Fibroblast of gingiva (primary cell): Measurements from ENCODE around the gene USP7.
"Not testable (repeated sequence)": the region's sequence is repeated elsewhere in the genome, so short reads cannot be mapped to it uniquely, and the experiment has no call there.

Source experiments
- DNase-seq: peaks from one replicate; pipeline ENCODE4 v3.0.0-alpha.2; 2011; ENCODE audit warnings: low read depth

Gene USP7

DNA sequence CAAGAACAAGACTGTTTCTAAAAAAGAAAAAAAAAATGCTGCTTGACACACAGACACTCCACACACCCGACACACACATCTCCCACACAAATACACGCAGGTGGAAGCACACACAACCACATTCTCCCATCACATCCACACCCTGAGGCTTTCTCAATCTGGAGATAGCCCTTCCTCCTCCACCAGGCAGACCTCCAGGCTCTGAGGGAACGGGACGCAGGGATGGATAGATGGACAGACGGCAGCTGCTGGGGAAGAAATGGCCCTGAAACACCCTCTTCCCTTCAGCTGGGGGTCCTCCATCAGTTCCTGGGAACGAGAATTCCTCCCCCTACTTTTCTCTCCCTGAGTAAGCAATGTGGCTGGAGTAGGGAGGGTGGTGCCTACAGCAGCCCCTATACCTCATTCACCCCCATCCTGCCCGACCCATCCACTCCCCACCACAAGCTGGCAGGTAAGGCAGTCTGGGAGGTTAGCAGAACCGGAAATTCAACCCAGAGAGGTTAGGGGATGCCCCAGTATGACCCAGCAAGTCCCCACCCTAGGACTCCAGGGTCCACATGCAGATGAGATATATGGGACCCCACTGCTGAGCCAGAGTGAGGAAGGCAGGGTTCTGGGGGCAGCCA lies 85.7 kb downstream of the USP7 start:
- no peak for DNase-seq

DNA sequence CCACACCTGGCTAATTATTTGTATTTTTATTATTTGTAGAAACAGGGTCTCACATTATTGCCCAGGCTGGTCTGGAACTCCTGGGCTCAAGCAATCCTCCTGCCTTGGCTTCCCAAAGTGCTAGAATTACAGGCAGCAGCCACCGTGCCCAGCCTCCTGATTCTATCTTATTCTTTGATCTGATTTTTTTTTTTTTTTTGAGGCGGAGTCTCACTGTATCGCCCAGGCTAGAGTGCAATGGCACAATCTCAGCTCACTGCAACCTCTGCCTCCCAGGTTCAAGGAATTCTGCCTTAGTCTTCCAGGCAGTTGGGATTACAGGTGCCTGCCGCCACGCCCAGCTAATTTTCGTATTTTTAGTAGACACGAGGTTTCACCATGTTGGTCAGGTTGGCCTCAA lies 88.4 kb downstream of the USP7 start:
- not testable (repeated sequence) for DNase-seq

DNA sequence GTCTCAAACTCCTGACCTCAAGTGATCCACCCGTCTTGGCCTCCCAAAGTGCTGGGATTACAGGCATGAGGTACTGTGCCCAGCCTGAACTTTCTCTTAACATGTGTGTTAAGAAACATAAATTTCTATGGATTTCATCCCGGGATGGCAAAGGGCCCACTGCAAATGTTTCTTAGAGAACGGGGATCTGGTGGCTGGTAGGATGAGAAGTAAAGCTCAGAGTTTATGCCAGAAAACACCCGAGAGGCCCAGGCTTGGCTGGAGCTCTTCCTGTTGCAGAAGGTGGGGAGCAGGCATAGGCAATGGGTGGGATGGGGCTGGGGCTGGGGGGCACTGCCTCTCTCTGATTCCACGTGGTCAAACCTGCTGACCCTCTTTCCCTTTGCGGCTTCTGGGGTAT lies 89.3 kb downstream of the USP7 start:
- DNase-seq = peak; percentile 82

DNA sequence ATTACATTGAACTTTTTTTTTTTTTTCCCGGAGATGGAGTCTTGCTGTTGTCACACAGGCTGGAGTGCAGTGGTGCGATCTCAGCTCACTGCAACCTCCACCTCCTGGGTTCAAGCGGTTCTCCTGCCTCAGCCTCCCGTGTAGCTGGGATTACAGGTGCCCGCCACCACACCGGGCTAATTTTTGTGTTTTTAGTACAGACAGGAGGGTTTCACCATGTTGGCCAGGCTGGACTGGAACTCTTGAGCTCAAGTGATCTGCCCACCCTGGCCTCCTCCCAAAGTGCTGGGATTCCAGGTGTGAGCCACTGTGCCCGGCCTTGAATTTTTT lies 89.9 kb downstream of the USP7 start:
- DNase-seq = not testable (repeated sequence)

DNA sequence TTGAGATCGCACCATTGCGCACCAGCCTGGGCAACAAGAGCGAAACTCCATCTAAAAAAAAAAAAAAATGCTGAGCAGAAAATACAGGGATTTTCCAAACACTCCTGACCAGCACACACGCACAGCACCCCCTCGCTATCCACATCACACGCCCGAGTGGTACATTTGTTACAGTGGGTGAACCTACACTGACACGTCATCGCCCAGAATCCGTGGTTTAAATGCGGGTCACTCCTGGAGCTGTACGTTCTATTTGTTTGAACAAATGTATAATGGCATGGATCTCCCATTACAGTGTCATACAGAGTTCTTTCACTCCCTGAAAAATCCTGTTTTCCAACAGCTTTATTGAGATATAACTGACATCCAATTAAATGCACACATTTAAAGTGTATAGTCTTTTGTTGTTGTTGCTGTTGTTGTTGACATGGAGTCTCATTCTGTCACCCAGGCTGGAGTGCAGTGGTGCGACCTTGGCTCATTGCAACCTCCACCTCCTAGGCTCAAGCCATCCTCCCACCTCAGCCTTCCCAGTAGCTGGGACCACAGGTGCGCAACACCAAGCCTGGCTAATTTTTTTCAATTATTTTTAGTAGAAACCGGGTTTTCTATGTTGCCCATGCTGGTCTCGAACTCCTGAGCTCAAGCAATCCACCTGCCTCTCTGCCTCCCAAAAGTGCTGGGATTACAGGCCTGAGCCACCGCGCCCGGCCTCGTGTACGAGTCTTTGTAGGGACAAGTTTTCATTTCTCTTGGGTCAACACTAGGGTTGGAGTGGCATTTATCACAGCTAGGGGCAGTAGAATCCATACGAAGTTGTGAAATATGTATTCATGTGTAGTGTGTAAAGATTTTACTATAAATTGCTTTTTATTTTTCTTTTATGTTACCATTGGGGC lies 90.5 kb downstream of the USP7 start:
- no peak for DNase-seq

DNA sequence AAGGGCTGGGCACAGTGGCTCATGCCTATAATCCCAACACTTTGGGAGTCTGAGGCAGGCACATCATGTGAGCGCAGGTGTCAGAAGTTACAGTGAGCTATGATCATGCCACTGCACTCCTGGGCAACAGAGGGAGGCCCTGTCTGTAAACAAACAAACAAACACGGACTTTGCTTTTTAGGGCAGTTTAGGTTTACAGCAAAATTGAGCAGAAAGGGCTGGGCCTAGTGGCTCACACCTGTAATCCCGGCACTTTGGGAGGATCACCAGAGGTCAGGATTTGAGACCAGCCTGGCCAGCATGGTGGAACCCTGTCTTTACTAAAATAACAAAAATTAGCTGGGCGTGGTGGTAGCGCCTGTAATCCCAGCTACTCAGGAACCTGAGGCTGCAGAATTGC lies 91.6 kb downstream of the USP7 start:
- DNase-seq = no peak

DNA sequence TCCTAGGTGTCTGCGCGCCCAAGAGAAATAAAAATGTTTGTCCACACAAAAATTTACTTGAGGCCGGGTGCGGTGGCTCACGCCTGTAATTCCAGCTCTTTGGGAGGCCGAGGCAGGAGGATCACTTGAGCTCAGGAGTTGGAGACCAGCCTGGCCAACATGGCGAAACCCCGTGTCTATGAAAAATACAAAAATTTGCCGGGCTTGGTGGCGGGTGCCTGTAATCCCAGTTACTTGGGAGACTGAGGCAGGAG lies 93.8 kb downstream of the USP7 start:
- DNase-seq = not testable (repeated sequence)

DNA sequence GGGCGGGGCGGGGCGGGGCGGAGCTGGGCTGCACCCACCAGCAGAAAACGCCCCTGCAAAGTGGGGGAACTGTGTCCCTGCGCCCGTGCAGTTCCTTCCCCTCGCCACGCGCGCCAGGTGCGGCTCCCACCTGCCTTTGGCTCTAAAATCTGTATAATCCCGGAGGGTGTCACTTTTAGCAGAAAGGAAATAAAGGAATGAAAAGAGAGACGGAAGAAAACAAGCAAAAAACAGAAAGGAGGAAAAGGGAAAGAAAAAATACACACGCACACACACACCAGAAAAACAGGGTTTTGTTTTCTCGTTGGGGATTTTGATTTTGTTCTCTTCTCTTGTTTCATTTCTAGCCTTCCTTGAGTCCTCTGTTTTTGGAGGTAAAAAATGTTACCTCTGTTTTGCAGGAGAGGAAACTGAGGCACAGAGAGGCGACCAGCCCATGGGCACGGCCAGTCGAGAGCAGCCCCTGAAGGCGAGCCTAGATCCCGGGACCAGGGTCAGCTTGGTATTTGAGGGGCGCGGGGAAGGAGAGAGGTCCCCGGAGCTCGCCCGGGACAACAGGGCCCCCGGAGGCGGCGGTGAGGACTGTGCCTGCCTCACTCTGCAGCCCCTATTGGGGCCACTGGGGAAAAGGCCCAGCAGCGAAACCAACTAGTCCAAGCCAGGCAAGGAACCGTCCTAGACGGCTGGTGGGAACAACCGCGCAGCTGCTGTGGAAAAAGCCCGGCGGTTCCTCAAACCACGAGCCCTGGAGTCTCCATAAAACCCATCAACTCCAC lies 94.3 kb downstream of the USP7 start:
- DNase-seq = no peak

DNA sequence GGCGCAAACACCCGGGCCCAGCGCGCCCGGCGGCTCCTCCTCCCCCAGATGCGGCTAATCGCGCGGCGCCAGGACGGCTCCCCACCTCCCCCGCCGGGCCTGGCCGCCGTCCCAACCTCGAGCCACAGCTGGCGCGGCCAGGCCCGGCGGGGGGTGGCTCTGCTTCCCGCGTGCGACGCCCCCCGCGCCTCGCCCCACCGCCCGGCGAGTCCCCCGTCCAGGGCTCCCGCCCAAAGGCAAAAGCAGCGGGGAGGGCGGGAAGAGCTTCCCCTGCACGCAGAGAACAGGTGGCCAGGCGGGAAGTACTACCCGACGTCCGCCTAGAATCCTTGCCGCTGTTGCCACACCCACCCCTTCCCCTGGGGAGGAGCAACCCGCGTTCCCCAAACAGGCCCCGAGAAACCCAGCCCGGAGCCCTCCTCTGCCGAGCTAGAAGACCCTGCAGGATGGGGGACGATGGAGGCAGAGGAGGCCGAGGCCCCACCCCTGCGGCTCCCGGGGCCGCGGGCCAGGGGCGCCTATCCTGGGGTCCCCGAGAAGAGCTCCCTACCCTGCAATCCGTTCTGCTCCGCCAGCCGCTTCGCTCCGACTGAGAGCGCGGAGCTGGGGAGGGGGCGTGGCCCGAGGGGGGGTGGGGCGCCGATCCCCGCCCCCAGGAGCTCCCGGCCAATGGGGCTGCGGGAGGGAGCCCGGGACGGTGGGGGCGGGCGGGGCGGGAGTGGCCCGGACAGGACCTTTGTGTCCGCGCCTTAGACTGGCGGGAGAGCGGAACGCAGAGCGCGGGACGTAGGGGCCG lies 95.1 kb downstream of the USP7 start, which contains the start of gene CARHSP1:
Gene CARHSP1, minus strand, starts transcription at position 591 of the 796 bp plus-strand sequence. CDS start 9,678 bp downstream, outside the sequence.
- peak; percentile 82 for DNase-seq

DNA sequence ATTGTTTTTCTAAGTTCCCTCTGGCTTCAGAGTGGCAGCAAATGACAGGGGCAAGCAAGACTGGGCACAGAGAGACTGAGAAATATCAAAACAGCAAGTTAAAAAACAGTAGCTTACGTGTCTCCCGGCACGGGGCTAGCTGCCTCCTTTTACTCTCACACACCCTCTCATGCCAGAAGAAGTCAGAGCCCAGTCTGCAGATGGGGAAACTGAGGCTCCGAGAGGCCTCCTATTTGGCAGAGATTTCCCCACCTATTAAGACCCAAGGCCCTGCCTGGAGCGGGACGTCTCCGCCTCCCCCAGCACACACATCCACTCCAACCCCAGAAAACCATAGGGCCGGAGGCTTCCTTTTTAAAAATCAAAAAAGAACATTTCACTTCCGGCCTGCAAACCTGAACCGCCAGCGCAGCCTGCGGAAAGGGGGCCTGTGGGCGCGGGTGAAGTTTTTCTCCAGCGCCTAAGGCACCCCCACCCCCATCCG lies 95.7 kb downstream of the USP7 start:
- no peak for DNase-seq

DNA sequence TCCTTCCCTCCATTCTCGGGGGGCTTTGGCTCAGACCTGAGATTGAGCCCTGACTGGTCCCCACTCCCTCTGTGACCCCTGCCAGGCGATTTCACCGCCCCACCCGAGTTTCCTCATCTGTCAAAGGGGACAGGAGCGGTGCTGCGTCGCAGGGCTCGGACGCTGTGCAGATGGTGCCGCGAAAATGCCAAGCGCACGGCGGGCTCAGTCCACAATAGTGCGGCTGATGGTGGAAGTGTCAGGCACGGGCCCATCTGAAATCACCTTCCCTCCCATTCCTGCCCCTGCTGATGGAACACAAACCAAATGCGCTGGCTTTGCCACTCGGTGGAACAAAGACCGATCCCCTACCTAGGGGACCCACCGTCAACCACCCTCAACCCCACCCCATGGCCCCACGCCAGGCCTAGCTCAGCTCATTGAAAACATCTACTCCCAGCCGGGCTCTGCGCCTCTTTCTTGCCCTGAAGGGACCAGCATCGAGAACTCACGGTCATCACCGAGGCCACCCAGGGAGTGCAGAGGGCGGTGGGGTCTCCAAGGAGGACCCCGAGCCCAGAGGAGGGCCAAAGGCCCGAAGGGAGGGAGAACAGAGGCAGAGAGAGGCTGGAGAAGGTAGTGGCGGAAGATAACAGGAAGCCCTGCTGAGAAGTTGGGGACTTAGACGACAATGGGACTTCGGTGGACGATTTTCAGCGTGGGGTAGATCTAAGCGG lies 96.3 kb downstream of the USP7 start:
- no peak for DNase-seq

DNA sequence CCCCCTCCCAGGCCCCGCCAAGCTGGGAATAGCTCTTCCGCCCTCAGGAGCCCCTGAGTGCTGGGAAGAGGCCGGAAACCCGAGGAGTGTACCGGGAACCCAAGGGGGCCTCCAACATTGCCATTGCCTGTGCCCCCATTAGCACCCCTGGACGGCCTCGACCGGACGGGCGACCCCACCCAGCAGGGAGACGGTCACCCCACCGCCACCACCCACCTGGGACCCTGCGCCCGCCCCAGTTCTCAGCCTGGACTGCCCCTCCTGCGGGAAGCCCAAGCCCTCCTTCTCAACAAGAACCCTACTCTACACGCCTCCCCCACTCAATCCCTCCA lies 96.9 kb downstream of the USP7 start:
- no peak for DNase-seq

DNA sequence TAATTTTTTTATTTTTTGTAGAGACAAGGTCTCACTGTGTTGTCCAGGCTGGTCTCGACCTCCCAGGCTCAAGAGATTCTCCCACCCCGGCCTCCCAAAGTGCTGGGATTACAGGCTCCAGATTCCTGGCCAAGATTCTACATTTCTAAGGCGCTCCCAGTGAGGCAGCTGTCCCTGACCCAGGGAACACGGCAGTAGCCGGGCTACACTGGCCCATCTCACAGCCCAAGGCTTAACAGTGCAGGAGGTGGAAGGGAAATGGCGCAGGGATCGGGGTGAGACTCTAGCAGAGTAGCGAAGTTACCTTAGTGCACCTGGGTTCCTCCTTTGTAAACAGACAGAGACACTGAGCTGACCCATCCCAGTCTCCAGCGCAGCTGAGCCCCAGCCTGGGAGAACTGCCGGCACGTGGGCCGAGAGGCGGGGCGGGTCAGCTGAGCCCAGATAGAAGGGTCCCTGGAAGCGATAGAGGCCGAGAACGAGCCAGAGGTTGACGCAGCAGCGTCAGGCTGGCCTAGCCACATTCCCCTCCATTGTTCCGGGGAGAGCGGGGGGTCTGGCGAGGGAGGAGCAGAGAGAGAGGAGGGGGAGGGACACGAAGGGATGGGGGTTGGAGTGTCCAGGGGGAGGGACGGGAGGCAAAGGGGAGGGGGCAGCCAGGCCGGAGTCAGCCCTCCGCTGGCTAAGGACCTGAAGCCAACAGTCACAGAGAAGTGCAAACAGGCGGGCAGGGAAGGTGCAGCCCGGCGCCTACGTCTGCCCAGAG lies 97.4 kb downstream of the USP7 start:
- no peak for DNase-seq

DNA sequence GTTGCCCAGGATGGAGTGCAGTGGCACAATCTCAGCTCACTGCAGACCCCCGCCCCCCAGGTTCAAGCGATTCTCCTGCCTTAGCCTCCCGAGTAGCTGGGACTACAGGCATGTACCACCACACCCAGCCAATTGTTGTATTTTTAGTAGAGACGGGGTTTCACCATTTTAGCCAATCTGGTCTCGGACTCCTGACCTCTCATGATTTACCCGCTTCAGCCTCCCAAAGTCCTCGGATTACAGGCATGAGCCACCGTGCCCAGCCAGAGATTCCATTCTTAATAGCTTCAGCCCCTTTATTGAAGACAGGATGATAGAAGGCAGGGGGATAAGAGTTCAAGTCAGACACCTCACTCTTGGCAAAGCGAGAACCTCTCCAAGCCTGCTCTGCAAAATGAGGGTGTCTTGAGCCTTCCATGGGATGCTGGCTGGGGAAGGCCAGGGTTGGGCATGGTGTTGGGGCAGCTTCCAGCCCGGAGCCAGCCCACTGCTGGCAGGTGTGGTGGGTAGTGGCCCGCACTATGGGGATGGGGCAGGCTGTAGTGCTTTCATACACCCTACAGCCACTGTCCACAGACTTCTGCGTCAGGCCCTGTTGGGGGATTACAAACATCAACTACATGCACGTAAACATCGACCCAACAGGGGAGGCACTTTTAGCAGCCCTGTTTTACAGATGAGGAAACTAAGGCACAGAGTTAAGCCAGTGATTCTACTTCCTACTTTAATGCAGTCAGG lies 98.4 kb downstream of the USP7 start:
- DNase-seq = no peak

DNA sequence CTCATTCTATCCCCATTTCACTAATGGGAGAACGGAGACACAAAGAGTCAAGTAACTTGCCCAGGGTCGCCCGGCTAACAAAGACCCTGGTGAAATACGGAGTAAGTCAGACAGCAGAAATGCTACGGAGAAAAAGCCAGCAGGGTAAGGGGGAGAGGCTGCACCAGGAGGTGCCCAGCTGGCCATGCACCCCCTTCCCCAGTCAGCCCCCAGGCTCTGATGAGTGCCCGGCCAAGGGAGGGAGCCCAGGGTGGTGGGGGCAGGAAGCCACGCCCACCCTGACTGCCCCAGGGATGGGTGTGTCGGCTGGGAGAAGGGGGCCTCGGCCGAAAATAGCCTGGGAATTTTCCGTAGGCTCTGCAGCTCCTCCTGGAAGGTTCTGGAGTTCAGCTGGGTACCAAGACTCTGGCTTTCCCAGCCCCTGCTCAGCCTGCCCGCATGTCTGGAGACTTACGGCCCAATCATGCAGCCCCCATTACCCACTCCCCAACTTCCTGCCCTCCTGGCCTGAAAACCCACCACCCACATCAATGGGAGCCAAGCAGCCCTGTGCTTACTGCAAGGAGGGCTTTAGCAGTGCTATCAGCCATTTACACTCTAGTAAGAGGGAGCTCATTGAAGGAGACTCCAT lies 99.1 kb downstream of the USP7 start:
- no peak for DNase-seq

DNA sequence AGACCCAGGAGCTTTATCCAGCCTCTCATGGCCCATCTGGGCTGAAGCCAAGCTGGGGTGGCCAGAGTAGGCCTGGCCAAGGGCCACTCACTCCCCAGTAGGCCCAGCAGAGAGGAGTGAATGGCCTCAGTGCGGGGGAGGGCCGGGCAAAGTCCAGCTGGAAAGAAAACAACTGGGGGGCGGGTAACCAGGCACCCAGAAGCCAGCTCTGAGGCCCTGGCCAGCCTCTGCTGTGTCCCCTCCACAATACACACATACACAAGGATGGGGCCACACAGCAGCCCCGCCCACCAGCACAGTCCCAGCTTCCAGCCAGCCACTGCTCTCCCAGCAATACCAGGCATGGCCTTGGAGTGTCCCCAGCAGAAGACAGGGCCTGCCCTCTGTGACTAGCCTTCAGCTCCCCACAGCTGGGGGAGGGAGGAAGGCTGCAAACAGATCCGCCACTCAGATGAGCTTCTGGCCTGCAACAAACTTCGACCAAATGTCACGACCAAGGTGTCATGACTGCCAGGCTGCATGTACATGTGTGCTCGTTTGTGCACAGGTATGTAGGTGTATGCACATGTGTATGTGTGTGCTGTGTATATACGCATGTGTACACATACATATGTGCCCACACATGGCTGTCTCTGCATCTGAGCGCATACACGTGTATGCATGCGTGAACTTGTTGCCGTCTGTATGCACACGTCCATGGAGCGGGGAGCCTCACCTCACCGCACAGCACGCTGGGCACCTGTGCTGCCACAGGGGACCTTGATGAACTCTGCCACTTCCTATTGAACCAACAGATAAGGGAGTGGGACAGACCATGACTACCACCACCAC lies 99.9 kb downstream of the USP7 start:
- DNase-seq = no peak

DNA sequence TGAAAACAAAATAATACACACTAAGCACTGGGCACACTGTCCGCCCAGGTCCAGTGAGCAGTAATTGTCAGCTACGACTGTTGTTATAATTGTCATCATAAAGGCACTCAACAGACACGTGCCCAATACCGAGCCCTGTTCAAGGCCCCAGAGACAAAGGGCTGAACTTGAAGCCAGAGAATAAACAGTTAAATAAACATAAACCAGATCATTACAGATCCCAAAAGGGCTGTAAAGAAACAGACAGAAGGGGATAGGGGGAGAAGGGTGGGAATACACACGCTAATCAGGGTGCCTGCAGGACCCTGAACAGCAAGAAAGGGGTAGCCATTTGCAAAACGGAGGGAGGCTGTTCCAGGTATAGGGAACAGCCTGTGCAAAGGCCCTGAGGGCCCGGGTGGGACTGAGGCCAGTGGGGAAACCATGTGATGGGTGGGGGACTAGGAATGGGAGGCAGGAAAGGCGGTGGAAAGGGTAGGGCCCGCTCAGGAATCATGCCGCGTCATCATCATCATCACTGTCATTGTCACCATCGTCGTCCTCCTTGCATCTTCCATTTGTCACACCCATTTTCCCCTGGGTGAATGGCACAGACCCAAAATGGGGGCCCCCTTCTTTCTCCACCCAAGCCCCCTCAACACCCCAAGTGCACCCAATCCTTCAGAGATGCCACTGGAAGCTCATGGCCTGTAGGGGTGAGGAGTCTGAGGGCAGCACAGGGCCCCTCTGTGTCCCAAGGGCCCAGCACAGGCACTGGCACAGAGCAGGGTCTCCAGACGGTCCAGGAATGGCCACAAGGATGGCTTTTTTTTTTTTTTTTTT lies 101.2 kb downstream of the USP7 start:
- no peak for DNase-seq
